ENCODE data around the gene OLFM1.

The OLFM1 gene

GRCh38 chr9:135061441-135061840 lies 26.0 kb upstream of the OLFM1 start:
- TF ChIP-seq TAF1 (IDR thresholded peaks at IDR 0.05; ENCODE audit: borderline replicate concordance, insufficient read depth, low read length) (no peak), FOXP2 (optimal IDR thresholded peaks at IDR 0.05; ENCODE audit: borderline replicate concordance, extremely low read depth, extremely low read length, insufficient read depth) (no peak), REST (IDR thresholded peaks at IDR 0.05; ENCODE audit: insufficient read depth in 1 of 2, low read depth in 2 of 2, low read length in 2 of 2) (no peak), SIN3A (IDR thresholded peaks at IDR 0.05; ENCODE audit: borderline replicate concordance, insufficient read depth, low read length) (no peak), POLR2AphosphoS5 (IDR thresholded peaks at IDR 0.05; ENCODE audit: low read depth, low read length) (no peak)

- TF ChIP-seq FOXP2 (optimal IDR thresholded peaks at IDR 0.05; ENCODE audit: borderline replicate concordance, extremely low read depth, extremely low read length, insufficient read depth): no peak
Observed at GRCh38 chr9:135062254-135062653, 25.2 kb upstream of the OLFM1 start.

- TF ChIP-seq SIN3A (IDR thresholded peaks at IDR 0.05; ENCODE audit: borderline replicate concordance, insufficient read depth, low read length) (no peak), REST (IDR thresholded peaks at IDR 0.05; ENCODE audit: insufficient read depth in 1 of 2, low read depth in 2 of 2, low read length in 2 of 2) (no peak), POLR2AphosphoS5 (IDR thresholded peaks at IDR 0.05; ENCODE audit: low read depth, low read length) (no peak), TAF1 (IDR thresholded peaks at IDR 0.05; ENCODE audit: borderline replicate concordance, insufficient read depth, low read length) (no peak), FOXP2 (optimal IDR thresholded peaks at IDR 0.05; ENCODE audit: borderline replicate concordance, extremely low read depth, extremely low read length, insufficient read depth) (no peak)
Observed at GRCh38 chr9:135065151-135065550, 22.3 kb upstream of the OLFM1 start.

- no peak for TF ChIP-seq REST (IDR thresholded peaks at IDR 0.05; ENCODE audit: insufficient read depth in 1 of 2, low read depth in 2 of 2, low read length in 2 of 2)
- no peak for TF ChIP-seq FOXP2 (optimal IDR thresholded peaks at IDR 0.05; ENCODE audit: borderline replicate concordance, extremely low read depth, extremely low read length, insufficient read depth)
- TF ChIP-seq POLR2AphosphoS5 (IDR thresholded peaks at IDR 0.05; ENCODE audit: low read depth, low read length): no peak
- no peak for TF ChIP-seq TAF1 (IDR thresholded peaks at IDR 0.05; ENCODE audit: borderline replicate concordance, insufficient read depth, low read length)
- TF ChIP-seq SIN3A (IDR thresholded peaks at IDR 0.05; ENCODE audit: borderline replicate concordance, insufficient read depth, low read length): no peak
Observed at GRCh38 chr9:135065804-135066203, 21.7 kb upstream of the OLFM1 start.

- TF ChIP-seq TAF1 (IDR thresholded peaks at IDR 0.05; ENCODE audit: borderline replicate concordance, insufficient read depth, low read length) (no peak), POLR2AphosphoS5 (IDR thresholded peaks at IDR 0.05; ENCODE audit: low read depth, low read length) (no peak), FOXP2 (optimal IDR thresholded peaks at IDR 0.05; ENCODE audit: borderline replicate concordance, extremely low read depth, extremely low read length, insufficient read depth) (no peak), REST (IDR thresholded peaks at IDR 0.05; ENCODE audit: insufficient read depth in 1 of 2, low read depth in 2 of 2, low read length in 2 of 2) (no peak), SIN3A (IDR thresholded peaks at IDR 0.05; ENCODE audit: borderline replicate concordance, insufficient read depth, low read length) (no peak)
Observed at GRCh38 chr9:135066291-135066690, 21.2 kb upstream of the OLFM1 start.

Measured in PFSK-1 (cell line).